Urinary bladder (tissue), 4 donors: ENCODE measurements around the gene PARD3. TPM values are rescaled to one million over a fixed set of nuclear protein-coding genes. Genes with fewer than 3 reads are reported as not detected.
A peak's percentile ranks its signal among the peaks of the same experiment; 100 is the strongest.
"Not testable (repeated sequence)": the region's sequence is repeated elsewhere in the genome, so short reads cannot be mapped to it uniquely, and the experiment has no call there.

ENCODE experiments used
- DNase-seq: peaks from one replicate; pipeline ENCODE4 v3.0.0-alpha.2; 2015; ENCODE audit errors: extremely low spot score
- H3K27ac ChIP-seq: one replicate; pipeline ENCODE4 v1.5.1; 2013; ENCODE audit warnings: low read depth, mild to moderate bottlenecking, moderate library complexity
- H3K36me3 ChIP-seq: one replicate; pipeline ENCODE4 v1.6.1; 2013; ENCODE audit warnings: mild to moderate bottlenecking, moderate library complexity; ENCODE audit not compliant: insufficient read depth
- H3K4me1 ChIP-seq: one replicate; pipeline ENCODE4 v1.6.1; 2013; ENCODE audit warnings: mild to moderate bottlenecking, moderate library complexity; ENCODE audit not compliant: insufficient read depth
- H3K4me3 ChIP-seq: one replicate; pipeline ENCODE4 v1.5.1; 2013; ENCODE audit warnings: low read depth, low read length
- WGBS: extraction: QIAGEN DNeasy Blood & Tissue Kit; methylation state at CpG from one replicate; pipeline ENCODE4 v1.1.7; 2013; 5-methylcytosine and 5-hydroxymethylcytosine counted together
- polyA plus RNA-seq: library from polyadenylated mRNA; stranded (reverse); fragments of 200-250 nt; gene quantifications from one replicate; pipeline ENCODE4 v1.2.3, GENCODE V29; 2013
- total RNA-seq: library from RNA; depleted of rRNA; stranded (reverse); fragments of >200 nt; gene quantifications from one replicate; pipeline ENCODE4 v1.2.3, GENCODE V29; 2014
- donor health status: healthy with polysubstance abuse.
- donor health status: healthy.

PARD3 gene
- 89.1 TPM for total RNA-seq
- 27.5 TPM for polyA plus RNA-seq

DNA sequence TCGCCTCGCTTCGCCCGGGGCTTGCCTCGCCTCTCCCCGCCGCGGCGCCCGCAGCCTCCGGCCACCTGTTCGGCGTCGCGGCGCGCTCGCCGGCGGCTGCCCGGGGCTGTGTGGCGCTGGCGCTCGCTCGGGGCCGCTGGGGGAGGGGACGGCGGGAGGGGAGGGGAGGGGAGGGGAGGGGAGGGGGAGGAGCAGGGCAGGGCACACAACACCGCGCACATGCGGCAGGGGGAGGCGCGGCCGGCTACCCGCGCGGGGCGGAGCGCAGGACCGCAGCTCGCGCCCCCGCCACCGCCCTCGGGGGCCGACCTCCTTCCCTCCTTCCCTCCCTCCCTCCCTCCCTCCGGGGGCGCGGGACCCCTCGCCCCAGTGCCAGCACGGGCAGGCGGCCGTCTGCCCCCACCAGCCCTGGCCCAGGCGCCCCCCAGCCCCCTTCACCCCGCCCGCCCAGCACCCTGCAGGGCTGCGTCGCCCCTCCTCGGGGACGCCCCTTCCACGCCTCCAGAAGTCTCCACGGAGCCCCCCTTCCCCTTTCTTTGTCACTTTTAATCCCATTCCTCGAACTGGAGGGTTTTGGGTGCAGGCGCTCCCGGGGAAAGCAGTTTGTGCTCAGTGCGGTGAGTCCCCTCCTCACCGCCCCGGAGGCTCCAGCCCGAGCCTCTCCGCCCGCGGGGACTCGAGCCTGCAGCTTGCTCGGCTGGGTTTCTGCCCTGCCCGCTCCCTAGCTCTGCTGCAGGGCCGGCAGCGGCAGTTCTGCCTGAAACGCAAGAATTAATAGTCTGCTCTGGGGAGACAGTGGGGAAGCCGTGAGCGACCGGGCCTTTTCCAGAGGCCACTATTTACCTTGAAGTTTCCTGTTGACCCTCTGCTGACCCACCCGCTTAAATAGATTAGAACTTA lies at the start of gene PARD3:
TSS of gene PARD3 (minus strand) at position 112 of the 900 bp plus-strand sequence. CDS start 301 bp downstream, outside the sequence.
- Histone ChIP-seq H3K4me1 (no peaks in the 10 kb centered on the region), H3K36me3 (no peaks in the 10 kb centered on the region), H3K4me3 (peak within 1 kb of the TSS; percentile 99), H3K27ac (peak within 1 kb of the TSS; percentile 88)
- WGBS = under 1% methylated on average over 60 of the region's 82 CpGs
- no peak for DNase-seq

- Histone ChIP-seq H3K36me3 (no peaks in the 10 kb centered on the region), H3K27ac (no peak overlapping the region), H3K4me1 (no peaks in the 10 kb centered on the region), H3K4me3 (no peak overlapping the region)
- WGBS = 30% methylated on average over 12 of the region's 12 CpGs
- peak; percentile 53 for DNase-seq
Observed at GRCh38 chr10:34864149-34865067, 49.3 kb upstream of the PARD3 start.

- H3K4me1 ChIP-seq = no peaks in the 10 kb centered on the region
- no peaks in the 10 kb centered on the region for H3K36me3 ChIP-seq
- H3K27ac ChIP-seq = no peak overlapping the region
- no peak for DNase-seq
- H3K4me3 ChIP-seq = no peak overlapping the region
- WGBS = 92% methylated on average over 3 of the region's 3 CpGs
Observed at GRCh38 chr10:34862892-34863291, 47.8 kb upstream of the PARD3 start.

- no peak overlapping the region for H3K4me3 ChIP-seq
- DNase-seq = no peak
- no peak overlapping the region for H3K27ac ChIP-seq
Observed at GRCh38 chr10:34861293-34862021, 46.4 kb upstream of the PARD3 start.

GRCh38 chr10:34859170-34859569 lies 44.1 kb upstream of the PARD3 start:
- Histone ChIP-seq H3K36me3 (no peaks in the 10 kb centered on the region), H3K4me1 (no peaks in the 10 kb centered on the region), H3K27ac (no peak overlapping the region), H3K4me3 (no peak overlapping the region)
- no peak for DNase-seq

More at GRCh38 chr10:34861293-34862021, 46.4 kb upstream of the PARD3 start:
- no peaks in the 10 kb centered on the region for H3K4me1 ChIP-seq
- 43% methylated on average over 8 of the region's 8 CpGs for WGBS
- no peaks in the 10 kb centered on the region for H3K36me3 ChIP-seq

DNA sequence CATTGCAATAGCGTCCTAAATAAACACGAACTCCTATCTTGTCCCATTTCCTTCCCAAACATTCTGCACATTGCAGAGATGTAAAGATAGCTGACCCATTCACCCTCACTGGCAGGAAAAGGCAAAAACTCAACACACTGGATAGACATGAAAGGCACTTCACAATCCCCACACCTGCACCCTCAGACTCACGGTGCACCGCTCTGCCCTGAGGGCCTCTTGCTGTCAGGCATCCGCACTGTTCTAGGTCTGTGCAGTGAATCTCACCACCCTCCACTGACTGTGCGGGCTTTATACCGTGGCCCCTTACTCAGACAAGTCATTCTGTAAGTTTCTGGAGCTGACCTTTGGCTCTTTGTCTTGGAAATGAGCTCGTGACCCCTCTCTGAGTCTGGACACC lies 42.9 kb upstream of the PARD3 start:
- Histone ChIP-seq H3K27ac (no peak overlapping the region), H3K4me1 (no peaks in the 10 kb centered on the region)
- whole genome bisulfite sequencing = 83% methylated on average over 8 of the region's 8 CpGs

GRCh38 chr10:34854147-34854601 lies 39.1 kb upstream of the PARD3 start:
- no peak for DNase-seq
- 11% methylated on average over 6 of the region's 6 CpGs for WGBS
- H3K4me1 ChIP-seq = no peaks in the 10 kb centered on the region
- no peaks in the 10 kb centered on the region for H3K36me3 ChIP-seq
- H3K27ac ChIP-seq = no peak overlapping the region
- H3K4me3 ChIP-seq = no peak overlapping the region

More for the DNA sequence above, 42.9 kb upstream of the PARD3 start:
- no peak overlapping the region for H3K4me3 ChIP-seq
- H3K36me3 ChIP-seq = no peaks in the 10 kb centered on the region
- no peak for DNase-seq

DNA sequence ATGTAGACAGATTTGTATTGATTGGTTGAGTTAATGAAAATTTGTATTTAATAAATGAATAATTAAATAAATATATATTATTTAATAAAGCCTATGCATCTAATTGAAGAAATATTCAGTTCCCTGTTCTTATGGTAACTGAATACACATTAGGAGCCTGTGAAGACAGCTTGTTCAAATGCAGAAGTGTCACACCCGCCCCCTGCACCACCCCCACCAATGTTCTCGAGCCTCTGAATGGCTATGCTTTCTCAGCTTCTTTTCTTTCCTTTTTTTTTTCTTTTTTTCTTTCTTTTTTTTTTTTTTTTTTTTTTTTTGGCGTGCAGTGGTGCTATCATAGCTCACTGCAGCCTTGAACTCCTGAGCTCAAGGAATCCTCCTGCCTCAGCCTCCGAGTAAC lies 38.3 kb upstream of the PARD3 start:
- 78% methylated on average over 4 of the region's 4 CpGs for WGBS
- H3K36me3 ChIP-seq = no peaks in the 10 kb centered on the region
- no peak overlapping the region for H3K27ac ChIP-seq

DNA sequence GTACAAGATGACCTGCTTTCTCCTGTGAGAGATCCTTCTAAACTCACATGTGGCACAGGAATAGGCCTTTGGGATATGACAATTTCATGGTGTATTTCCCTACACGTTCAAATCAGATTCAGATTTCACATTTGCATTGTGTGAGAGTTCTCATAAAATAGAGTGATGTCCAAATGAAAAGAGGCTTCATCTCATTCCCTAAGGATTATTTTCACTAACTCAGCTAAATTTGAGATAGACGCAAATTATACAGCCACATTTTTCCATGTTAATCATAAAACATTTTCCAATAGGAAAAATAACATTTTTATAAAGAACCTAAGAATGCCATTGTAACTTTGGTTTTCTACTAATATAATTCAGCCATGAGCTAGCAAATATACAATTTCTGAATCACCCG lies 35.5 kb upstream of the PARD3 start:
- DNase-seq = no peak
- WGBS = 78% methylated on average over 3 of the region's 3 CpGs

More for the DNA sequence above, 38.3 kb upstream of the PARD3 start:
- DNase-seq = no peak
- H3K4me3 ChIP-seq = no peak overlapping the region
- H3K4me1 ChIP-seq = no peaks in the 10 kb centered on the region

GRCh38 chr10:34850036-34850435 lies 34.9 kb upstream of the PARD3 start:
- WGBS = 93% methylated on average over 1 of the region's 1 CpG
- no peak for DNase-seq
- no peak overlapping the region for H3K4me3 ChIP-seq
- no peaks in the 10 kb centered on the region for H3K4me1 ChIP-seq
- H3K27ac ChIP-seq = no peak overlapping the region
- H3K36me3 ChIP-seq = no peaks in the 10 kb centered on the region

More for the DNA sequence above, 35.5 kb upstream of the PARD3 start:
- Histone ChIP-seq H3K4me3 (no peak overlapping the region), H3K27ac (no peak overlapping the region), H3K36me3 (no peaks in the 10 kb centered on the region), H3K4me1 (no peaks in the 10 kb centered on the region)

GRCh38 chr10:34845070-34845469 lies 30.0 kb upstream of the PARD3 start:
- DNase-seq = no peak
- Histone ChIP-seq H3K36me3 (no peaks in the 10 kb centered on the region), H3K27ac (no peak overlapping the region), H3K4me3 (no peak overlapping the region), H3K4me1 (no peaks in the 10 kb centered on the region)
- WGBS = 63% methylated on average over 2 of the region's 2 CpGs

DNA sequence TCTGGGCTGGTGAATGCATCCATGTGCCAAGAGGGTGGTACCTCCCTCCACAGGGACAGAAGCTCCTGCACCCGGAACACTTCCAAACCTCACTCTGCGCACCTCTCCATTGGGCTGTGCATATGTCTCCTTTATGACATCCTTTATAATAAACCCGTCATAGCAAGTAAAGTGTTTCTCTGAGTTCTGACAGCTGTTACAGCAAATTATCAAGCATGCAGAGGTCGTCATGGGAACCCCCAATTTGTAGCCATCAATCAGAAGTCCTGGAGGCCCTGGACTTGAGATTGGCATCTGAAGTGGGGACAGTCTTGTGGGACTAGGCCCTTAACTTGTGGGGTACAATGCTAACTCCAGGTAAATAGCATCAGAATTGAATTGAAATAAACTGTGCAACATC lies 29.4 kb upstream of the PARD3 start:
- 88% methylated on average over 4 of the region's 4 CpGs for WGBS
- H3K4me3 ChIP-seq = no peak overlapping the region
- no peaks in the 10 kb centered on the region for H3K36me3 ChIP-seq
- no peaks in the 10 kb centered on the region for H3K4me1 ChIP-seq
- no peak overlapping the region for H3K27ac ChIP-seq
- DNase-seq = no peak

GRCh38 chr10:34843470-34843869 lies 28.4 kb upstream of the PARD3 start:
- not testable (repeated sequence) for DNase-seq, H3K27ac ChIP-seq, H3K36me3 ChIP-seq, H3K4me1 ChIP-seq, H3K4me3 ChIP-seq
- 95% methylated on average over 5 of the region's 5 CpGs for WGBS
